Calu3 (cell line): ENCODE results near the gene CRB2. TPM values are rescaled to one million over a fixed set of nuclear protein-coding genes. Genes with fewer than 3 reads are reported as not detected.

Source experiments
- BruUV-seq: library from RNA; stranded (reverse); fragments of 400-500 nt; replicated peaks from 2 replicates; lab custom pipeline; 2021; lab: Mats Ljungman, UMichigan
- CTCF ChIA-PET: fragments of 300-600 bp; sonication (Branson Sonifier 250); formaldehyde crosslinking; loops from one replicate; lab custom pipeline; 2022; ENCODE audit warnings: antibody characterized with exemption; lab: Charles Lee
- DNase-seq: peaks from one replicate; pipeline ENCODE4 v3.0.0; 2022
- H3K27ac Mint-ChIP-seq: one replicate; pipeline ENCODE4 v1.8.0; 2022; ENCODE audit warnings: mixed read lengths; ENCODE audit not compliant: unreplicated experiment
- H3K27me3 Mint-ChIP-seq: one replicate; pipeline ENCODE4 v1.8.0; 2022; ENCODE audit warnings: mixed read lengths; ENCODE audit not compliant: unreplicated experiment
- H3K36me3 Mint-ChIP-seq: one replicate; pipeline ENCODE4 v1.8.0; 2022; ENCODE audit warnings: mild to moderate bottlenecking, moderate library complexity, mixed read lengths; ENCODE audit not compliant: insufficient read depth, unreplicated experiment
- H3K4me1 Mint-ChIP-seq: one replicate; pipeline ENCODE4 v1.8.0; 2022; ENCODE audit warnings: mild to moderate bottlenecking, low read depth, mixed read lengths; ENCODE audit not compliant: unreplicated experiment
- H3K4me3 Mint-ChIP-seq: one replicate; pipeline ENCODE4 v1.8.0; 2022; ENCODE audit warnings: mild to moderate bottlenecking, low read depth, moderate library complexity, mixed read lengths; ENCODE audit not compliant: unreplicated experiment
- H3K9me3 Mint-ChIP-seq: one replicate; pipeline ENCODE4 v1.8.0; 2022; ENCODE audit warnings: low read depth, mixed read lengths; ENCODE audit not compliant: unreplicated experiment
- intact Hi-C: fragments of 100-400 bp; cut with micrococcal nuclease; formaldehyde crosslinking; loops from one replicate; pipeline ENCODE4 v1.10.0; 2022; ENCODE audit not compliant: unreplicated experiment
- total RNA-seq: library from RNA; stranded (reverse); gene quantifications from 2 replicates; pipeline ENCODE4 v1.2.3, GENCODE V29; 2022
- TF ChIP-seq, protein P1 (sequence below): fragments of 200-600 bp; IDR thresholded peaks from one replicate; pipeline ENCODE4 v1.8.0; 2022; ENCODE audit warnings: antibody characterized with exemption; ENCODE audit not compliant: unreplicated experiment

CRB2 gene
- total RNA-seq, 1 experiment from 2014 or later: not detected

DNA sequence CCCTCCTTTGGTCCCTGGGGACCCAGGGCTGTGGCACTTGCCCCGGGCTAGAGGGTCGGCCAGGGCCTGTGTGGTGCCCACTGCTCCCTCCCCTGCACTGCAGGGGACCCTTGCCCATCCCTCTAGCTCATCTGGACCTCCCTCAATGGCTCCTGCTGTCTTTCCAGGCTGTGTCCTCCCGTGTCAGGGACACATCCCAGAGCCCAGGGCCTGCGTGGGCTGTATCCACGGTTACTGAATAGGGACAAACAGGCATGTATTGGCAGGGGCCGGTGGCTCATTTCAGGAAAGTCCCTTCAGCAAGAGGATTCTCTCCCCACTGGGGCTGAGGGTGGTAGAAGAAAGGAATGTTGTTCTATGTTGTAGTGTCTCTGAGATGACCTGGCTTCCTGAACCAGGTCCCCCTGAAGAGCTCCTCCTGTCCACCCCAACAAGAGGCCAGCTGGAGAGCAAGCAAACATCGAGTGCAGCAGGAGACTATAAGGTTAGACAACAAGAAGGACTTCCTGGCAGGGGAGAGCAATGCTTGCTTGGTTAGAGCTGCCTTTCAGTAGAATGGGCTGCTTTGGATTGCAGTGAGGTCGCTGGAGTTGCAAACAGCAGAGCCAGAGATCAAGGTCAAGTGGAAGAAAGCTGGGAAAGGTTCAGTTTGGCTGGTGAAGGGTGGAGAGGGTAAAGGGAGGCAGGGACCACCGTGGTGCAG, 1.0 kb upstream of the CRB2 start:
- CTCF ChIA-PET: interaction anchor here (0.8 to 1.5 kb wide), 2 partner anchors 31 to 34 kb away, joined by 3 to 5 read pairs; no protein-coding TSS in a partner anchor
- Mint-ChIP-seq H3K4me1 (no peaks in the 10 kb centered on the region), H3K9me3 (no peaks in the 10 kb centered on the region), H3K27me3 (peaks cover 67% of the 10 kb centered on the region), H3K36me3 (peaks cover 6% of the 10 kb centered on the region), H3K27ac (no peak overlapping the region), H3K4me3 (no peak overlapping the region)
- no peak for DNase-seq
- intact Hi-C loops: loop anchor here (5.0 kb wide), 1 partner anchor 32 kb away; no protein-coding TSS in a partner anchor
- BruUV-seq: no TSS peak
- TF ChIP-seq, protein P1, sequence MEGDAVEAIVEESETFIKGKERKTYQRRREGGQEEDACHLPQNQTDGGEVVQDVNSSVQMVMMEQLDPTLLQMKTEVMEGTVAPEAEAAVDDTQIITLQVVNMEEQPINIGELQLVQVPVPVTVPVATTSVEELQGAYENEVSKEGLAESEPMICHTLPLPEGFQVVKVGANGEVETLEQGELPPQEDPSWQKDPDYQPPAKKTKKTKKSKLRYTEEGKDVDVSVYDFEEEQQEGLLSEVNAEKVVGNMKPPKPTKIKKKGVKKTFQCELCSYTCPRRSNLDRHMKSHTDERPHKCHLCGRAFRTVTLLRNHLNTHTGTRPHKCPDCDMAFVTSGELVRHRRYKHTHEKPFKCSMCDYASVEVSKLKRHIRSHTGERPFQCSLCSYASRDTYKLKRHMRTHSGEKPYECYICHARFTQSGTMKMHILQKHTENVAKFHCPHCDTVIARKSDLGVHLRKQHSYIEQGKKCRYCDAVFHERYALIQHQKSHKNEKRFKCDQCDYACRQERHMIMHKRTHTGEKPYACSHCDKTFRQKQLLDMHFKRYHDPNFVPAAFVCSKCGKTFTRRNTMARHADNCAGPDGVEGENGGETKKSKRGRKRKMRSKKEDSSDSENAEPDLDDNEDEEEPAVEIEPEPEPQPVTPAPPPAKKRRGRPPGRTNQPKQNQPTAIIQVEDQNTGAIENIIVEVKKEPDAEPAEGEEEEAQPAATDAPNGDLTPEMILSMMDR: no peak

DNA sequence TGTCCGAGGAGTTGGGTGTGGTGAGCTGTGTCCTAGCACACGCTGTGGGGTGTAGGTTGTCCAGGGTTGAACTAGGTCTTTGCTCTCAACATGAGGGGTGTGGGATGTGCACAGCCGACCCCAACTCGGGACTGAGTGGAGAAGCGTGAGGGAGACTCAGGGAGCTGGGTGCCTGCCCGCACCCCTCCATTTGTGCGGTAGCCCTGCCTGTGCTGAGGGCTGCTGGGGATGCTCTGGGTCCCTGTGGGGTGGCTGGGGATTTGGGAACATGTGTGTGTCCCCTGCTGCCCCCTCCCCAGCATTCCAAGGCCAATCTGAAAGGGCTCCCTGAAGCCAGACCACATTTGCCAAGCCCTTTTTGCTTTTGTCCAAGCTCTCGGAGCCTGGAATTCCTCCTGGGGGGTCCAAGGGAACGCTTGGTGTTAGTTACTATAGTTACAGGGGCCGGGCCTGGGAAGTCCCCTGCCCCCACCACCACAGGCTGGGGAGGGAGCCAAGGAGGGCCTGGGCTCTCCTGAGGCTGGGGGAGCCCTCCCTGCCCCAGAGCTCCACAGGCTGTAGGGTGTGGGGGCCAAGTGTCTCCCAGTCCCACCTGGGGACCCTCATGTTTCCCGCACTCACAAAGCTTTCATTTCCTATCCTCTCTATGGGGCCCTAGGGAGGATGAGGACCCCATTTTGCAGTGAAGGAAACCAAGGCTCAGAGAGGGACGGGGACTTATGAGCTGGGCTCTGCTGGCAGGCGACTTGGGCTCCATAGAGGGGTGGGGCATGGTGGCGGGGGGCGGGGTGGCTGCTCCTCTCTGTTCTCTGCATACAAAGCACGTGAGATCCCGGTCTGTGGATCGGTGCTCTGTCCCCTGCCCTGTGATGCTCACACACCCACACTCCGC, 1.1 kb downstream of the CRB2 start:
- Mint-ChIP-seq H3K27me3 (peaks cover 60% of the 10 kb centered on the region), H3K9me3 (no peaks in the 10 kb centered on the region), H3K27ac (no peak overlapping the region), H3K4me3 (no peak overlapping the region), H3K36me3 (peaks cover 6% of the 10 kb centered on the region), H3K4me1 (no peaks in the 10 kb centered on the region)
- TF ChIP-seq, protein P1: no peak
- no peak for DNase-seq
- CTCF ChIA-PET: no interaction called here
- BruUV-seq: no TSS peak
- intact Hi-C loops: no loop called here

DNA sequence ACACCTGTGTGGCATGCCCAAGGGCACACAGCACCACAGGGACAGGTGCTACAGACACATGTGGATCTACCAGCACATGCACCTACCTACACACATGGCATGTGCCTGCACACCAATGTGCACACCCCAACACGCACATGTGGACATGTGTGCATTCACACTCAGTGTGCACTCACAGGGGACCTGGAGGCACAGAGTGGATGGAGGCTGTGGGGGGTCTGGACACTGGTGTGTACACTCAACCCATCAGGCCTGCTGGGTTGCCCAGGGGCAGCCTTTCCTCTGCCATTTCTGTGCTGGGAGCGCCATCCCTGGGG, 1.7 kb downstream of the CRB2 start:
- H3K27ac Mint-ChIP-seq: no peak overlapping the region
- H3K4me3 Mint-ChIP-seq: no peak overlapping the region
- CTCF ChIA-PET: no interaction called here
- TF ChIP-seq, protein P1: no peak
- H3K27me3 Mint-ChIP-seq: peaks cover 59% of the 10 kb centered on the region
- intact Hi-C loops: no loop called here
- H3K4me1 Mint-ChIP-seq: no peaks in the 10 kb centered on the region
- H3K36me3 Mint-ChIP-seq: peaks cover 4% of the 10 kb centered on the region
- BruUV-seq: no TSS peak
- no peak for DNase-seq
- no peaks in the 10 kb centered on the region for H3K9me3 Mint-ChIP-seq

DNA sequence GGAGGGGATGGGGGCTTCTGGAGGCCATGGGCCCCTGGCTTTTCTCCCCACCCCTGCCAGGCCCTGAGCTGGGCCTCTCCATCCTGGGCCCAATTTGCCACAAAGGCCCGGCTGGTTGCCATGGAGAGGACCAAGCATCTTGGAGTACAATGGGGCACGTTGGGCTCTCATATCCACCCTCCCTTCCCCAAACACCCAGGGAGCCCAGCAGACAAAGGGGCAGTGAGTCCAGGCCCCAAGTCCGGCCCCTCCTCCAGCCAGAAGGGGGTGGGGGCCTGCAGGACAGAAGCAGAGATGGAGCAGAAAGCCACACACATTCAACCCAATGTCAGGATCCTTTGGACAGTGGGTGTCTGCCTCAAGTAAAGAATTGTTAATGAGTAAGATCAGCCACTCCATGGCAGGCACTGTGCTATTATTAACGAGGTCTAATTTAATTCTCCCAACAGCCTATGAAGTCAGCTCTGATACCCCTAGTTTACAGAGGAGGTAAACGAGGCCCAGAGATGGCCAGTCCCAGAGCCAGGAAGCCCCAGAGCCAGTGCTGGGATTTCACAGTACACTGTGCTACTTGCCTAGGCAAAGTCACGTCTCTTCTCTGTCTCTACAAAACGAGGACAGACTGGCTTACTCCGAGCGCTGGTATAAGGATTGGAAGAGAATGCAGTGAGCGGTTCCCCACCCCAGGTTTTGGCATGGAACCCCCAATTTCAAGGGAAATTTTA, 2.3 kb downstream of the CRB2 start:
- H3K4me1 Mint-ChIP-seq: no peaks in the 10 kb centered on the region
- H3K27ac Mint-ChIP-seq: no peak overlapping the region
- peaks cover 54% of the 10 kb centered on the region for H3K27me3 Mint-ChIP-seq
- intact Hi-C loops: no loop called here
- H3K4me3 Mint-ChIP-seq: no peak overlapping the region
- no peak for DNase-seq
- no TSS peak for BruUV-seq
- H3K9me3 Mint-ChIP-seq: no peaks in the 10 kb centered on the region
- CTCF ChIA-PET: no interaction called here
- H3K36me3 Mint-ChIP-seq: no peaks in the 10 kb centered on the region
- TF ChIP-seq, protein P1: no peak
